Smooth muscle cell (in vitro differentiated cells): ENCODE measurements around the gene IL36RN. TPM values are rescaled to one million over a fixed set of nuclear protein-coding genes. Genes with fewer than 3 reads are reported as not detected.

Experiments
- DNase-seq: peaks from one replicate; lab custom pipeline; 2025; ENCODE audit not compliant: unreplicated experiment; lab: John Stamatoyannopoulos, UW
- H2AFZ ChIP-seq: fragments of 200-600 bp; sonication (generic); 2 replicates; pipeline ENCODE4 v1.6.0; 2016; ENCODE audit warnings: antibody characterized with exemption, low read depth, mild to moderate bottlenecking
- H3F3A ChIP-seq: fragments of 200-600 bp; sonication (generic); 2 replicates; pipeline ENCODE4 v1.6.0; 2017; ENCODE audit warnings: antibody characterized with exemption, low read depth
- H3K27ac ChIP-seq: fragments of 200-600 bp; sonication (generic); 2 replicates; pipeline ENCODE4 v1.5.1; 2016; ENCODE audit warnings: low read depth, mild to moderate bottlenecking
- H3K27me3 ChIP-seq: fragments of 200-600 bp; sonication (generic); 2 replicates; pipeline ENCODE4 v1.6.1; 2016; ENCODE audit warnings: low read depth, mild to moderate bottlenecking
- H3K36me3 ChIP-seq: fragments of 200-600 bp; sonication (generic); 2 replicates; pipeline ENCODE4 v1.5.1; 2016; ENCODE audit warnings: low read depth
- H3K4me1 ChIP-seq: fragments of 200-600 bp; sonication (generic); 2 replicates; pipeline ENCODE4 v1.5.1; 2016; ENCODE audit warnings: low read depth
- H3K4me2 ChIP-seq: fragments of 200-600 bp; sonication (generic); 2 replicates; pipeline ENCODE4 v1.6.0; 2016; ENCODE audit warnings: mild to moderate bottlenecking
- H3K4me3 ChIP-seq: fragments of 200-600 bp; sonication (generic); 2 replicates; pipeline ENCODE4 v1.5.1; 2016; ENCODE audit warnings: mild to moderate bottlenecking
- H3K79me2 ChIP-seq: fragments of 200-600 bp; sonication (generic); 2 replicates; pipeline ENCODE4 v1.6.0; 2016; ENCODE audit warnings: low read depth, mild to moderate bottlenecking
- H3K9ac ChIP-seq: fragments of 200-600 bp; sonication (generic); 2 replicates; pipeline ENCODE4 v1.6.0; 2016; ENCODE audit warnings: low read depth
- H3K9me3 ChIP-seq: fragments of 200-600 bp; sonication (generic); replicated peaks from 2 replicates; pipeline ENCODE4 v1.5.1; 2016; ENCODE audit warnings: low read depth
- H4K20me1 ChIP-seq: fragments of 200-600 bp; sonication (generic); 2 replicates; pipeline ENCODE4 v1.6.0; 2016; ENCODE audit warnings: low read depth
- WGBS: methylation state at CpG from one replicate; pipeline ENCODE4 v1.1.7; 2016; ENCODE audit warnings: low lambda C conversion rate; 5-methylcytosine and 5-hydroxymethylcytosine counted together
- polyA plus RNA-seq: library from polyadenylated mRNA; unstranded; fragments of >200 nt; fragmentation: Nextera tagmentation; extraction: Ambion mirVana; gene quantifications from 2 replicates; pipeline ENCODE4 v1.2.1, GENCODE V29; 2016
- total RNA-seq: library from RNA; depleted of rRNA; stranded (reverse); fragments of >200 nt; gene quantifications from 2 replicates; pipeline ENCODE4 v1.2.3, GENCODE V29; 2014
- TF ChIP-seq, protein P1 (sequence below): fragments of 200-600 bp; sonication (generic); IDR thresholded peaks from 2 replicates; pipeline ENCODE4 v1.5.1; 2017; ENCODE audit warnings: borderline replicate concordance, mild to moderate bottlenecking, antibody characterized with exemption; ENCODE audit not compliant: insufficient read depth, poor library complexity, severe bottlenecking

IL36RN gene
- total and polyA plus RNA-seq, 2 experiments from 2014 or later, result 1.5 to 7.8 TPM

GRCh38 chr2:113105047-113105785 lies 46.2 kb downstream of the IL36RN start:
- Histone ChIP-seq H4K20me1 (no peaks in the 10 kb centered on the region), H3K36me3 (no peaks in the 10 kb centered on the region), H3F3A (peaks cover 5% of the 10 kb centered on the region), H3K27me3 (no peaks in the 10 kb centered on the region), H3K27ac (peak overlapping the region; percentile 90), H3K4me2 (no peak overlapping the region), H3K9me3 (no peaks in the 10 kb centered on the region), H3K9ac (peak overlapping the region; percentile 55), H3K4me3 (no peak overlapping the region), H3K4me1 (no peaks in the 10 kb centered on the region), H2AFZ (no peak overlapping the region), H3K79me2 (no peaks in the 10 kb centered on the region)
- TF ChIP-seq, protein P1, sequence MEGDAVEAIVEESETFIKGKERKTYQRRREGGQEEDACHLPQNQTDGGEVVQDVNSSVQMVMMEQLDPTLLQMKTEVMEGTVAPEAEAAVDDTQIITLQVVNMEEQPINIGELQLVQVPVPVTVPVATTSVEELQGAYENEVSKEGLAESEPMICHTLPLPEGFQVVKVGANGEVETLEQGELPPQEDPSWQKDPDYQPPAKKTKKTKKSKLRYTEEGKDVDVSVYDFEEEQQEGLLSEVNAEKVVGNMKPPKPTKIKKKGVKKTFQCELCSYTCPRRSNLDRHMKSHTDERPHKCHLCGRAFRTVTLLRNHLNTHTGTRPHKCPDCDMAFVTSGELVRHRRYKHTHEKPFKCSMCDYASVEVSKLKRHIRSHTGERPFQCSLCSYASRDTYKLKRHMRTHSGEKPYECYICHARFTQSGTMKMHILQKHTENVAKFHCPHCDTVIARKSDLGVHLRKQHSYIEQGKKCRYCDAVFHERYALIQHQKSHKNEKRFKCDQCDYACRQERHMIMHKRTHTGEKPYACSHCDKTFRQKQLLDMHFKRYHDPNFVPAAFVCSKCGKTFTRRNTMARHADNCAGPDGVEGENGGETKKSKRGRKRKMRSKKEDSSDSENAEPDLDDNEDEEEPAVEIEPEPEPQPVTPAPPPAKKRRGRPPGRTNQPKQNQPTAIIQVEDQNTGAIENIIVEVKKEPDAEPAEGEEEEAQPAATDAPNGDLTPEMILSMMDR, result no peak
- WGBS, result 74% methylated on average over 6 of the region's 6 CpGs
- no peak for DNase-seq

GRCh38 chr2:113111121-113111520 lies 52.1 kb downstream of the IL36RN start:
- H2AFZ ChIP-seq, result no peak overlapping the region
- H3K79me2 ChIP-seq, result no peaks in the 10 kb centered on the region
- H3K9me3 ChIP-seq, result no peaks in the 10 kb centered on the region
- no peaks in the 10 kb centered on the region for H3K36me3 ChIP-seq
- no peaks in the 10 kb centered on the region for H3K4me1 ChIP-seq
- no peak overlapping the region for H3K4me2 ChIP-seq
- H3K9ac ChIP-seq, result no peak overlapping the region
- H3K27ac ChIP-seq, result no peak overlapping the region
- H3K4me3 ChIP-seq, result no peak overlapping the region
- no peaks in the 10 kb centered on the region for H4K20me1 ChIP-seq
- 81% methylated on average over 3 of the region's 3 CpGs for WGBS
- H3K27me3 ChIP-seq, result no peaks in the 10 kb centered on the region
- TF ChIP-seq, protein P1, result no peak
- no peaks in the 10 kb centered on the region for H3F3A ChIP-seq
- DNase-seq, result no peak

GRCh38 chr2:113111823-113112287 lies 52.9 kb downstream of the IL36RN start:
- Histone ChIP-seq H3K9me3 (no peaks in the 10 kb centered on the region), H2AFZ (no peak overlapping the region), H4K20me1 (no peaks in the 10 kb centered on the region), H3K27me3 (no peaks in the 10 kb centered on the region), H3K4me3 (no peak overlapping the region), H3K4me2 (no peak overlapping the region), H3K4me1 (no peaks in the 10 kb centered on the region), H3K9ac (no peak overlapping the region), H3K27ac (no peak overlapping the region), H3K36me3 (no peaks in the 10 kb centered on the region), H3F3A (no peaks in the 10 kb centered on the region), H3K79me2 (no peaks in the 10 kb centered on the region)
- no peak for DNase-seq
- 73% methylated on average over 6 of the region's 6 CpGs for WGBS
- TF ChIP-seq, protein P1, result no peak

- H3F3A ChIP-seq, result no peaks in the 10 kb centered on the region
- H3K9me3 ChIP-seq, result no peaks in the 10 kb centered on the region
- no peak overlapping the region for H3K4me3 ChIP-seq
- no peaks in the 10 kb centered on the region for H3K36me3 ChIP-seq
- H3K4me1 ChIP-seq, result no peaks in the 10 kb centered on the region
- TF ChIP-seq, protein P1, result no peak
- DNase-seq, result no peak
- H3K79me2 ChIP-seq, result no peaks in the 10 kb centered on the region
- no peak overlapping the region for H3K4me2 ChIP-seq
- H3K27ac ChIP-seq, result no peak overlapping the region
- no peak overlapping the region for H2AFZ ChIP-seq
- WGBS, result 81% methylated on average over 8 of the region's 8 CpGs
- H3K9ac ChIP-seq, result no peak overlapping the region
- H3K27me3 ChIP-seq, result no peaks in the 10 kb centered on the region
- H4K20me1 ChIP-seq, result no peaks in the 10 kb centered on the region
Observed at GRCh38 chr2:113112441-113112840, 53.4 kb downstream of the IL36RN start.
